Hematopoietic multipotent progenitor cell treated with erythropoietin and hydrocortisone succinate and interleukin-3 and kit ligand, for 8 days (in vitro differentiated cells): ENCODE data around the gene SHROOM2.

Experiments used
- DNase-seq: peaks from one replicate; pipeline ENCODE4 v3.0.0-alpha.2; 2015

Gene SHROOM2

GRCh38 chrX:9952300-9952699, 166.1 kb downstream of the SHROOM2 start:
- no peak for DNase-seq

- no peak for DNase-seq
Observed at GRCh38 chrX:9953396-9953795, 167.2 kb downstream of the SHROOM2 start.

- DNase-seq: no peak
Observed at GRCh38 chrX:9955506-9955905, 169.3 kb downstream of the SHROOM2 start.

GRCh38 chrX:9957743-9958142, 171.5 kb downstream of the SHROOM2 start:
- DNase-seq: no peak

GRCh38 chrX:9958183-9958582, 172.0 kb downstream of the SHROOM2 start:
- DNase-seq: no peak

GRCh38 chrX:9961750-9962149, 175.5 kb downstream of the SHROOM2 start:
- DNase-seq: no peak

GRCh38 chrX:9966775-9967408, 180.7 kb downstream of the SHROOM2 start, which contains the start of gene CLDN34:
CLDN34 (plus strand) TSS chrX:9967358; CDS start chrX:9967358, 0 bp downstream.
- DNase-seq: no peak

GRCh38 chrX:9977635-9978034, 191.4 kb downstream of the SHROOM2 start:
- DNase-seq: no peak

GRCh38 chrX:9980401-9980800, 194.2 kb downstream of the SHROOM2 start:
- DNase-seq: no peak

GRCh38 chrX:9980927-9981326, 194.7 kb downstream of the SHROOM2 start:
- DNase-seq: no peak

GRCh38 chrX:9983441-9983840, 197.2 kb downstream of the SHROOM2 start:
- no peak for DNase-seq

GRCh38 chrX:9983846-9984245, 197.6 kb downstream of the SHROOM2 start:
- no peak for DNase-seq

GRCh38 chrX:9988762-9989161, 202.5 kb downstream of the SHROOM2 start:
- peak; percentile 43 for DNase-seq

- no peak for DNase-seq
Observed at GRCh38 chrX:9992061-9992460, 205.8 kb downstream of the SHROOM2 start.

GRCh38 chrX:9992724-9993123, 206.5 kb downstream of the SHROOM2 start:
- DNase-seq: no peak

GRCh38 chrX:9995855-9996339, 209.7 kb downstream of the SHROOM2 start:
- peak; percentile 69 for DNase-seq

GRCh38 chrX:9997041-9997440, 210.8 kb downstream of the SHROOM2 start:
- DNase-seq: no peak

- no peak for DNase-seq
Observed at GRCh38 chrX:9997524-9997923, 211.3 kb downstream of the SHROOM2 start.
